Epidermal melanocyte (primary cell): ENCODE data around the gene SLC35F2.
"Not testable (repeated sequence)": the region's sequence is repeated elsewhere in the genome, so short reads cannot be mapped to it uniquely, and the experiment has no call there.

Experiments used
- DNase-seq: peaks from one replicate; pipeline ENCODE4 v3.0.0; 2011; ENCODE audit warnings: low spot score; ENCODE audit not compliant: insufficient read length

SLC35F2 gene

GRCh38 chr11:107842412-107843100 lies 16.0 kb downstream of the SLC35F2 start:
- no peak for DNase-seq

DNA sequence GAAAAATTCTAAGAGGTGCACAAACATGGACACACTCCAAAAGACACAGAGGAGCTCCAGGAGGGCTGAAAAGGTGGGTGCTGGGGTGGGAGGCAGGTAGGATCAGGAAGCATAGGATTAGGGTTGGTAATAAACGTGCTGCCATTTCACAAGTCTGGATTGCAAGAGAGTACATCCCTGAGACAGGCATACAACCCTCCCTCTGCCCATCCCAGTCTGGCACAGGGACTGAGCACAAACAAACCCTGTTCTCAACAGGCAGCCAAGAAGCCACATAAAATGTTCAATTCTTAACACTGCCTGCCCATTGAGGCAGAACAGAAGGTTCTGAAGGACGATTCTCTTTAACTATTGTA lies 18.5 kb downstream of the SLC35F2 start:
- no peak for DNase-seq

DNA sequence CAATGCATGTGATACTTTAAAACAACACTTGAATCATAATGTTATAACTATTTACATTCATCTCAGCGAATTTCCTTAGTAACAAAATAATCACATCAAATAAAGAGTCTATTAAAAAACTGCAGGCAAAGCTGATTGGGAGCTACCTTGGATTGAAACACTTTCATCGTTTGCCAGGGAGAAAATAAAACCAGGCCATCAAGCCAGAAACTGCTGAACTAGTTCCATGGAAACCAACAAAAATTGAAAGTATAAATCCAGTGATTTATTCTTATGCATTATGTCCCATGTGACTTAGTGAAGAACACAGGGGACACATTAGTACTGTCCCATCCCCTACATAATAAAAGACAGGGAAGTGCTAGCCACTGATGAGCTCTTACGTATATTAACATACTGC lies 21.7 kb downstream of the SLC35F2 start:
- no peak for DNase-seq

GRCh38 chr11:107834995-107835394 lies 23.6 kb downstream of the SLC35F2 start:
- no peak for DNase-seq

DNA sequence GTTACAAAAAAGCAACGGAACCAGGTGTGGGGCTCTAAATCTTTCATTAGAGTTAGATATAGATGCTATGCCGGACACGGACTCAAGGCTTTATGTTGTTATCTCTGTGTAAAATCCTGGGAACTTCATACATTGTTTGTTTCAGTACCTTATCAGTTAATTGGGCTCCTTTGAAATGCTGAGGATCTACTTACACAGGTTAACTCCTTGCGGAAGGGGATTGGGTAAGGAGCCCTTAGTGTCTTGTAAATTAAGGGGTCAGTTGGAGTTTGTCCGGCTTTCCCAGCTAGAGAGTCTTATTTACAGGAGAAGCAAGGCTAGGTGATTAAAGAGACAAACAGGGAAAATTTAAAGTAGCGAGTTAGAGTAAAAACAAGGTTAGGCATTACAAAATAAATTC lies 24.7 kb downstream of the SLC35F2 start:
- DNase-seq, result not testable (repeated sequence)

- no peak for DNase-seq
Measured at GRCh38 chr11:107830915-107831540, 27.6 kb downstream of the SLC35F2 start.

- DNase-seq, result no peak
Measured at GRCh38 chr11:107827041-107827440, 31.5 kb downstream of the SLC35F2 start.

- DNase-seq, result no peak
Measured at GRCh38 chr11:107825875-107826274, 32.7 kb downstream of the SLC35F2 start.

DNA sequence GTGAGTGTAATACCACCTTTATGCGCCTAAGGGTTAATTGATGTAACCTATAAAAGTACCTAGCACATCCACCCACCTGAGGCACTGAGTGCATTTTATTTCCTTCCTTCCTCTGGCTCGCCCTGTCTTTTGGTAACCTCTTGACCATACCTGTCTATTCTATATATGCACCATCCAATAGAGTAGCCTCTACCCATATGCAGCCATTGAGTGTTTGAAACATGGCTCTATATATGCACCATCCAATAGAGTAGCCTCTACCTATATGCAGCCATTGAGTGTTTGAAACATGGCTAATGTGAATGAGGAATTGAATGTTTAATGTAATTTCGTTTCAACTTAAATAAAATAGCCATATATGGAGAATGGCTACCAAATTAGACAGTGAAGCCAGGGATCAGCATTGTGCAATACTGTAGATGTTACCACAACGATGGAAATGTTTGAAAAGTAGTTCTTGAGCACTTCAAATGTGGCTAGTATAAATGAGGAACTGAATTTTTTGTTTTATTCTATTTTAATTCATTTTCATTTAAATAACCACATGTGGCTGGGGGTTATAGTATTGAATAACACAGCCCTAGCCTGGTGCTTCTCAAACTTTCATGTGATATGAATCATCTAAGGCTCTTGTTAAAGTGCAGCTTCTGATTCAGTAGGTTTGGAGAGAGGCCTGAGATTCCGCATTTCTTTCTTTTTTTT lies 33.8 kb downstream of the SLC35F2 start:
- DNase-seq, result no peak

DNA sequence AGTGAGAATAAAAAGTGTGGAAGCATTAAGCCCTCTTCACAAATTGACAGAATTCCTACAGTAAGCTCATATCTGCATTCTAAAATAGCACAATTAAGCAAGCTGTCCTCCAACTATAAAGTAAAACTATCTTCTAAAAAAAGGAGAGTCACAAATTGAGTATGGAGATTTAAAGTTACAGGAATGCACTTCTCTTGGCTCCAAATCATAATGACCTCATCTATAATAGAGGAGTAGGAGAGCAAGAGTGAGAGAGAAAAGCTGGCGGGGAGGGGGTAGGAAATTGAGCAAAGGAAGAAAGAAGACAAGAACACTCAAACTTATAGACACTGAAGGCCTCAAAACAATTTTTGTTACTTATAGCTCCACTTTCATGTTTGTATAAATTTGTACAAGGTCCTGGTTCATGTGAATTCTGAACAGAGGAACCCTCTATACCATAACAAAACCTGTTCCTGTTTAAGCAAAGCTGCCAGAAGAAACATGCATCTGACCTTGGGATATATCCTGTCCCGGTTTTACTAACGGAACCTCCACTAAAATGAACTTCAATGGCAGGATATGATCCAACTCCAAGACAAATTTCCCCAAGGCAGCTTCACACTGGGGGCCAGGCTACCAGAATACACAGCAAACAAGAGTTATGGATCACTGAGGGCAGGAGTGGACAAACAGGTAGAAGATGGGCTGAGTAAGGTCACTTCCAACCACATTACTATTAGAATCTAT lies 37.2 kb downstream of the SLC35F2 start:
- no peak for DNase-seq

- DNase-seq, result no peak
Measured at GRCh38 chr11:107819361-107820014, 39.1 kb downstream of the SLC35F2 start.

- no peak for DNase-seq
Measured at GRCh38 chr11:107818491-107818890, 40.1 kb downstream of the SLC35F2 start.

- DNase-seq, result no peak
Measured at GRCh38 chr11:107816028-107816427, 42.6 kb downstream of the SLC35F2 start.

- DNase-seq, result no peak
Measured at GRCh38 chr11:107810875-107811274, 47.7 kb downstream of the SLC35F2 start.

GRCh38 chr11:107808521-107808920 lies 50.1 kb downstream of the SLC35F2 start:
- DNase-seq, result no peak

DNA sequence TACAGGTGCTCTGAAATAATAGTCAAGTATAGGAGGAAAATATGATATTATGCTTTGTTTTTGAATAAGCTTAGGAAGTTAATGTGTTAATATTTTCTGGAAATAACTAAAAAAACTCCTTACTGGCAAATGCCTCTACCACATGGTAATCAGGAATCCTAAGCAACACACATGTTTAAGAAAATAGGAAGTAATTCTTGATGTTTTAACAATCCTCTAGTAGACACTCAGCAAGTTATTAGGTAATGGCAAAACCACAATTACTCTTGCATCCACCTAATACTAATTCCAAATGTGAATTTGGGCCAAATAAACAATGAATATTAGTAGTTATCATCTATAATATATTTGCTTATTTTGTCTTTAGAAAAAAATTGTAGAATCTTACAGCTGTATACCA lies 53.6 kb downstream of the SLC35F2 start:
- DNase-seq, result no peak

- DNase-seq, result no peak
Measured at GRCh38 chr11:107804211-107804610, 54.4 kb downstream of the SLC35F2 start.

GRCh38 chr11:107801641-107802040 lies 56.9 kb downstream of the SLC35F2 start:
- DNase-seq, result no peak

GRCh38 chr11:107799218-107799859 lies 59.2 kb downstream of the SLC35F2 start:
- DNase-seq, result peak; percentile 36

GRCh38 chr11:107792049-107792443 lies 66.5 kb downstream of the SLC35F2 start:
- DNase-seq, result no peak
